Hematopoietic multipotent progenitor cell treated with erythropoietin and hydrocortisone succinate and interleukin-3 and kit ligand, for 8 days (in vitro differentiated cells): ENCODE data around the gene TMEM17.
A peak's percentile ranks its signal among the peaks of the same experiment; 100 is the strongest.

Experiments used
- DNase-seq: peaks from one replicate; pipeline ENCODE4 v3.0.0-alpha.2; 2015

Gene TMEM17

GRCh38 chr2:62471404-62471803 is 34.6 kb downstream of the TMEM17 start:
- no peak for DNase-seq

- no peak for DNase-seq
These were observed 36.4 kb downstream of the TMEM17 start for GRCh38 chr2:62469548-62469947.

DNA sequence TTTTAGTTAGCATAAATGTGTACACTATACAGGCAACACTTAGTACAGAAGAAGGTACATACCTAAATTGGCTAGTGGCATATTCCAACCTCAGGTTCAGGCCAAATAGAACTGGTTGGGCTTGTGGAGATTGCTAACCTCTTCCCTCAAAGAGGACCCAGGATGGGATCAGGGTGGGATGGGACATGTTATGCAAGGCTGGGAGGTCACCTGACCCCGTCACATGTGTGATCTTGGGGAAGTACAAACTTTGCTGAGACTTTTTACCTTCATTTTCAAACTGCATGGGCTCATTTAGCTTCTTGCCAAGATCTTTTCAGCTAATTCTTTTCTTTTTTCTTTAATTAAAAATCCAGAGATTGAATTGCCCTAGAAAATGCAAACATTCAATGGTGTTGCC is 36.9 kb downstream of the TMEM17 start:
- no peak for DNase-seq

DNA sequence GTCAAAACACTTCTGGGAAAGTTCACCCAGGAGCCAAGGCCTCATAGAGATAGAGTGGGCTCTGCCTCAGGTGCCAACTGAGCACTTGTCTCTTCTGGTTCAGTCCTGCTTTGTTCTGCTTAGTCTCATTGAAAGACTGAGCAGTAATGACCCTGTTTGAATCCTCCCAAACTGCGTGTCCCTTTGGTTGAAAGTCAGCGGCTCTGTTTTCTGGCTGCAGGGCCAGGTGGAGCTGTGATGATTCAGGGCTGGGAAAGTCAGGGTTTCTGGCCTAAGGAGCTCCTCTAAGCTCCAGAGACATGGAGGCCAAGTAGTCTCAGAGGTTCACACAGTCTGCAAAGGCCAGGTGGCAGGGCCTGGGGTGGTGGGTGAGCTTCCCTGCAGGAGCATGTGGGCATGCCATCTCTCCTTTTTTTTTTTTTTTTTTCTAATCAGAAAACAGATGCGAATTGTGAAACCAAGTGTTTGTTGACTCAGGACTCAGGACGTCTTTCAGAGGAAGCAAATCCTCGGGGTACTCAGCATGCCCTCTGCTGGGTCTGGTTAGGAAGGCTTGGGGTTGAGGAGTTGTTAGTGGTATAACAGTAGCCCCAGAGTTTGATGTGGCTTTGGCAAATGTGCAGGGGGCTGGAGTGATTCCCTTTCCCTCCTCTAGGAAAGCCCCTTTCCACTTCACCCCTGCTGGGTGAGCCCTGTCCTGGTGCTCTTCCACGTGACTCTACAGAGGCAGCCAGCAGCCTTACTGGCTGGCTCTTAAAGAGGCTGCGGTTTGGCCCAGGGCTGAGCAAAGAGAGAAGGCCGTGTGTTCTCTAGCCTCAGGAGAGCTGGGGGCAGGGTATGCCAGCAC is 38.3 kb downstream of the TMEM17 start:
- DNase-seq: no peak

GRCh38 chr2:62467100-62467474 is 38.9 kb downstream of the TMEM17 start:
- DNase-seq: no peak

DNA sequence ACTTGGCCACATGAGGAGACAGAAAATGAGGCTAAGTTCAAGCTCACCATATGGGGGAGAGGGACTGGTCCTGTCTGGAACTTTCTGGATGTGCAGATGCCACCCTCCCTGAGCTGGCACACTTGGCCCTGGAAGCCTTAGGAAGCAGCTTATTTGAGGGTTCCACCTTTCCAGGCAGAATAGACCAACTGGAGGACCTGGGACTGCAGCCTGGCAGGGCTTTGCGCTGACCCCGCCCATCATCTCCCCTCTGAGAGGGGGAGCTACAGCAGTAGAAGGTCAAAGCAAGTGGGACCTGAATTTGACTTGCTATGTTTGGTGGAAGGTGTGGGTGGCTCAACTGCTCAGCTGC is 39.5 kb downstream of the TMEM17 start:
- DNase-seq: no peak

GRCh38 chr2:62465741-62466502 is 40.1 kb downstream of the TMEM17 start:
- DNase-seq: no peak

DNA sequence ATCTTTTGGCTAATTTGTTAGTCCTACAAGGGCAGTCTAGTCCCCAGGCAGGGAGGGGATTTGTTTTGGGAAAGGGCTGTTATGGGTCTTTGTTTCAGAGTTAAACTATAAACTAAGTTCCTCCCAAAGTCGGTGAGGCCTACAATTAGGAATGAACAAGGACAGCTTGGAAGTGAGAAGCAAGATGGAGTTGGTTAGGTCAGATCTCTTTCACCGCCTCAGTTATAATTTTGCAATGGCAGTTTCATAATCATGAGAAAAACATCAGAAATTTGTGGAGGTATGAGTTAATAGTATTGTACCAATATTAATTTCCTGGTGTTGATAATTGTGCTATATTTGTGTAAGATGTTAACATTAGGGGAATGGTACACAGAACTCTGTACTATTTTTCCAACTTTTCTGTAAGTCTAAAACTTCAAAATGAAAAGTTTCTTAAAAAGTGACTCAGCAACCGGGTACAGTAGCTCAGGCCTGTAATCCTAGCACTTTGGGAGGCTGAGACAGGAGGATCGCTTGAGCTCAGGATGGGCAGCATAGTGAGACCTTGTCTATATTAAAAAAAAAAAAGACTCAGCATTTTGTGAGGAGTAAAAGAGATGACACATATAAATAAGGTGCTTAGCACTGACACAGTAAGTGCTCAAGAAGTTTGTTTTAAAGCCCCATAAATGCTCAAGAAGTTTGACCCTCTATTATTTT is 40.8 kb downstream of the TMEM17 start:
- no peak for DNase-seq

DNA sequence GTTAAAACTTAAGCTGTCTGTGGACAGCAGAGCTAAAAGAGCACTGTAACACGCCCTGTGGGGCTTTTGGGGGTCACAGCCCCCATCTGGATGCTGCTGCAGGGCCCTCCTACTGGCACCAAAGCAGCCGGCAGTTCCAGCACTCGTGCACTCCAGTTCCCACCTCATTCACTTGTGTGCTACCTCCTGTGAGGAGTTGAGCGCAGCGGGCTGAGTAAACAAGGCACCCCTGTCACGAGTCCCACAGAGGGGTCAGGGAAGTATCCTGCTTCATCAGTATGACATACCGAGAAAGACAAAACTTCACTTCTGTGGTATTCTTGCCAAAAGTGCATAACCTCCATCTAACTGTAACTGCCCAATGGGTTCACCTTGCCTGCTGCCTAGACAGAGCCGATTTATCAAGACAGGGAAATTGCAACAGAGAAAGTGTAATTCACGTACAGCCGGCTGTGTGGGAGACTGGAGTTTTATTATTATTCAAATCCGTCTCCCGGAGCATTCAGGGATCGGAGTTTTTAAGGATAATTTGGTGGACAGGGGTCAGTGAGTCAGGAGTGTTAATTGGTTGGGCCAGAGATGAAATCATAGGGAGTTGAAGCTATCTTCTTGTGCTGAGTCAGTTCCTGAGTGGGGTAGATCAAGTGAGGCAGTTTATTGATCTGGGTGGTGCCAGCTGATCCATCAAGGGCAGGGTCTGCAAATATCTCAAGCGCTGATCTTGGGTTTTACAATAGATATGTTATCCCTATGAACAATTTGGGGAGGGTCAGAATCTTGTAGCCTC is 41.6 kb downstream of the TMEM17 start:
- no peak for DNase-seq

DNA sequence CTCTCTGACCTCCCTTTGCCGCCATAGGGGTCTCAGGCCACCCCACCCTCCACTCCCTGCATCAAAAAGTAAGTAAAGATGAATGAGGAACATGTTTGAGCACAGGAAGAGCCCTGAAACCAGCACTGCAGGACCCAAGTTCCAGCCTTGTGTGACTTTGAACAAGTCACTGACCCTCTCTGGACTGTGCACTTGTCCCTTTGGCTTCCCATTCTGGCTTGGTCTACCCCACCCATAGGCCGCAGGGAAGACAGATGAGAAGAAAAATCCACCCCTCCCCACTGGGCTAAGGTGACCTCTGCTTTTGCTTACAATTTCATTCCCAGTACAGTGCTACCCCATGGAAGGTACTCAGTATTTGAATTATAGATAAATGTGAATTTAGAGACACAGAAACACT is 43.8 kb downstream of the TMEM17 start:
- no peak for DNase-seq

DNA sequence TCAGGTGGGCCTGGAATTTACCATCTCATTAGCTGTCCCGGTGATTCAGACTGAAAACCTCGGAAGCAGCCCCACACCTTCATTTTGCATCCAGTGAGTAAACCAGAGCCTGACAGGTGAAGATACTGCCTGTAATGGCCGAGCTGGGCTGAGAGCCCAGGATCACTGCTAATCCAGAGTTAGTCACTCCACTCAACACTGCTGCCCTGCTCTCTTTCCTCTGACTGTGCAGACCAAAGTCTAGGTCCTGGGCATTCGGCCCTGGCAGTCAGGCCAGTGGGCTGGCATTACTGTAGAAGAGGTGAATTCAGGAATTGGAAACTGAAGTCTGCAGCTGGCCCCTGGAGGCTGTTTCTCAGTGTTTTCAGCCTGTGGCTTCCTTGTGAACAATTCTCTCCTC is 44.3 kb downstream of the TMEM17 start:
- DNase-seq: no peak

- no peak for DNase-seq
These were observed 44.9 kb downstream of the TMEM17 start for GRCh38 chr2:62461017-62461553.

- DNase-seq: no peak
These were observed 45.8 kb downstream of the TMEM17 start for GRCh38 chr2:62460175-62460574.

DNA sequence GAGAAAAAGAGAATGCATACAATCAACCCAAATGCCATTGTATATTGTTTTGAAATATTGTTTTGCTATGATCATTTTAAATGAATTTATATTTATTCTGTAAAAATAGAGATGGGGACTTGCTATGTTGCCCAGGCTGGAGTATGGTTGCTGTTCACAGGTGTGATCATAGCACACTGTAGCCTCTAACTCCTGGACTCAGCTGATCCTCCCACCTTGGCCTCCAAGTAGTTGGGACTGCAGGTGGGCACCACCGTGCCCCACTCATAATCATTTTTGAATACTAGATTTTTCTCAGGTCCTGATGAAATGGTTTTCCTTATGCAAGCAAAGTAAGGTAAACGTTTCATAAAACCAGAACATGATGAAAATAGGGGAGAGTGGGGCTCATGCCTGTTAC is 46.3 kb downstream of the TMEM17 start:
- no peak for DNase-seq

DNA sequence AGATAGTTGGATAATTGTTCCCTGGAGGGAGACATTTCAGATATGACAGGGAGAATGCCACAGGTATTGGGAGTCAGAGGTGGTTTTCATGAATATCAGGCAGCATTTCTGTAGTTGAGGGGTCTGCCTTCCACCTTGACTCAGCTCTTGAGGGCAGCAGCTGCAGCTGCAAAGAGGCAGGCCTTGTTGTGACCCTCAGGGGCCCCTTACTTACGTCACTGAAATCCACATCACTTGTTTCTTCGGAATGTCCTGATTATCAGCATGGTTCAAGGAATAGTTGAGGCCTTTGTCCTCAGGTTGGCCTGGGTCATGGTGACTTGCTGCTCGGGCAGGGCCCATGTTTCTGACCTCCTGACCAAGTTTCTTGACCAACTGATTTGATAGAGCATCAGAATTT is 46.9 kb downstream of the TMEM17 start:
- DNase-seq: no peak

GRCh38 chr2:62458671-62459081 is 47.3 kb downstream of the TMEM17 start:
- no peak for DNase-seq

- no peak for DNase-seq
These were observed 47.8 kb downstream of the TMEM17 start for GRCh38 chr2:62458206-62458641.

GRCh38 chr2:62457556-62457955 is 48.4 kb downstream of the TMEM17 start:
- no peak for DNase-seq

GRCh38 chr2:62456721-62457539 is 49.1 kb downstream of the TMEM17 start:
- peak; percentile 49 for DNase-seq

GRCh38 chr2:62455957-62456692 is 49.9 kb downstream of the TMEM17 start:
- DNase-seq: no peak

GRCh38 chr2:62453955-62454354 is 52.0 kb downstream of the TMEM17 start:
- no peak for DNase-seq
